Endothelial cell of umbilical vein (primary cell): ENCODE measurements around the gene CELSR2. TPM values are rescaled to one million over a fixed set of nuclear protein-coding genes. Genes with fewer than 3 reads are reported as not detected.

Source experiments
- BruUV-seq: library from RNA; stranded (reverse); fragments of 400-500 nt; replicated peaks from 2 replicates; lab custom pipeline; 2021; lab: Mats Ljungman, UMichigan
- CTCF ChIA-PET: fragments of 300-600, 350-600 bp; sonication (Branson Sonifier 250); formaldehyde crosslinking; loops from one replicate; lab custom pipeline; 2021; ENCODE audit warnings: antibody characterized with exemption, inconsistent platforms; lab: Charles Lee
- POLR2A ChIA-PET: fragments of 300-600, 350-600 bp; sonication (Branson Sonifier 250); formaldehyde crosslinking; loops from one replicate; lab custom pipeline; 2021; ENCODE audit warnings: antibody characterized with exemption, inconsistent platforms; lab: Charles Lee
- DNase-seq: peaks from one replicate; pipeline ENCODE4 v3.0.0-alpha.2; 2011; ENCODE audit warnings: low read depth, low spot score
- FAIRE-seq: peaks from 2 replicates; lab custom pipeline; 2011; peaks lifted over from hg19 to GRCh38; lab: Jason Lieb, UNC
- H2AFZ ChIP-seq: 2 replicates; pipeline ENCODE4 v1.6.0; 2012; ENCODE audit warnings: low read depth, low read length, control low read depth, inconsistent platforms
- H3K27ac ChIP-seq: 2 replicates; pipeline ENCODE4 v1.5.1; 2011; ENCODE audit warnings: low read depth, mild to moderate bottlenecking, control low read depth, low read length, moderate library complexity; ENCODE audit not compliant: insufficient read depth
- H3K27me3 ChIP-seq, 2 experiments: 2 replicates each; pipeline versions ENCODE4 v1.6.0 to v1.6.1; 2011; ENCODE audit warnings: low read length in 2 of 2, mixed read lengths in 1 of 2; ENCODE audit not compliant: control insufficient read depth in 2 of 2, insufficient read depth in 2 of 2
- H3K36me3 ChIP-seq, 2 experiments: 2 replicates in 1 of 2; 3 replicates in 1 of 2; pipeline ENCODE4 v1.5.1; 2011; ENCODE audit warnings: low read length in 2 of 2, mild to moderate bottlenecking in 1 of 2, moderate library complexity in 1 of 2; ENCODE audit not compliant: control insufficient read depth in 2 of 2, insufficient read depth in 2 of 2; ENCODE audit errors: extremely low read depth in 1 of 2
- H3K4me1 ChIP-seq: 3 replicates; pipeline ENCODE4 v1.5.1; 2011; ENCODE audit warnings: mild to moderate bottlenecking, low read length; ENCODE audit not compliant: control insufficient read depth, insufficient read depth; ENCODE audit errors: extremely low read depth
- H3K4me2 ChIP-seq: 2 replicates; pipeline ENCODE4 v1.6.1; 2011; ENCODE audit warnings: low read length, control low read depth, mixed read lengths; ENCODE audit not compliant: insufficient read depth
- H3K4me3 ChIP-seq, 3 experiments: fragments of 200-600 bp in 1 of 3; sonication (generic), shearing (Covaris generic) in 1 of 3; replicated peaks in 1 of 3; 2 replicates each; pipeline ENCODE4 v1.5.1; 2011 to 2016; ENCODE audit warnings: control low read depth in 3 of 3, low read length in 3 of 3, mild to moderate bottlenecking in 2 of 3, inconsistent platforms in 1 of 3, low read depth in 1 of 3, moderate library complexity in 1 of 3; ENCODE audit not compliant: insufficient read depth in 1 of 3
- H3K79me2 ChIP-seq: 2 replicates; pipeline ENCODE4 v1.6.0; 2012; ENCODE audit warnings: low read length, inconsistent platforms; ENCODE audit not compliant: control insufficient read depth, insufficient read depth
- H3K9ac ChIP-seq: replicated peaks from 2 replicates; pipeline ENCODE3; 2011; ENCODE audit warnings: low read length, control low read depth; ENCODE audit not compliant: insufficient read depth; ENCODE audit errors: extremely low read depth
- H3K9me1 ChIP-seq: replicated peaks from 3 replicates; pipeline ENCODE4 v1.6.0; 2011; ENCODE audit warnings: mild to moderate bottlenecking, low read length; ENCODE audit not compliant: control insufficient read depth, insufficient read depth; ENCODE audit errors: extremely low read depth
- H3K9me3 ChIP-seq: replicated peaks from 2 replicates; pipeline ENCODE4 v1.5.1; 2012; ENCODE audit warnings: low read length, inconsistent platforms; ENCODE audit not compliant: control insufficient read depth, insufficient read depth
- H4K20me1 ChIP-seq: replicated peaks from 2 replicates; pipeline ENCODE3; 2011; ENCODE audit warnings: mild to moderate bottlenecking, low read length; ENCODE audit not compliant: control insufficient read depth, insufficient read depth; ENCODE audit errors: extremely low read depth
- CTCF ChIP-seq, 2 donors: IDR thresholded peaks; 1 replicate in 1 of 2; 2 replicates in 1 of 2; pipeline ENCODE4 v1.5.1; 2011; ENCODE audit warnings: low read length in 2 of 2, mild to moderate bottlenecking in 2 of 2, moderate library complexity in 2 of 2, control low read depth in 1 of 2, inconsistent platforms in 1 of 2, low read depth in 1 of 2; ENCODE audit not compliant: insufficient read depth in 1 of 2; ENCODE audit errors: extremely low read depth in 1 of 2
- EZH2 ChIP-seq: IDR thresholded peaks from 2 replicates; pipeline ENCODE4 v1.6.1; 2012; ENCODE audit warnings: borderline replicate concordance, low read depth, mild to moderate bottlenecking, moderate library complexity, low read length, inconsistent platforms; ENCODE audit not compliant: severe bottlenecking
- FOS ChIP-seq: IDR thresholded peaks from 2 replicates; pipeline ENCODE4 v1.6.1; 2011; ENCODE audit warnings: mild to moderate bottlenecking, low read length, moderate library complexity, borderline replicate concordance; ENCODE audit not compliant: insufficient read depth
- GATA2 ChIP-seq: IDR thresholded peaks from 2 replicates; pipeline ENCODE4 v1.7.0; 2011; ENCODE audit warnings: low read depth, mild to moderate bottlenecking, moderate library complexity, mixed read lengths, low read length; ENCODE audit not compliant: insufficient read length, insufficient read depth
- JUN ChIP-seq: IDR thresholded peaks from 2 replicates; pipeline ENCODE4 v1.6.1; 2011; ENCODE audit warnings: borderline replicate concordance, low read depth; ENCODE audit not compliant: insufficient read length, insufficient read depth
- MAX ChIP-seq: IDR thresholded peaks from 2 replicates; pipeline ENCODE4 v1.6.1; 2011; ENCODE audit not compliant: insufficient read depth, insufficient read length
- MYC ChIP-seq: IDR thresholded peaks from one replicate; pipeline ENCODE4 v1.6.1; 2011; ENCODE audit warnings: mild to moderate bottlenecking, low read depth, low read length
- POLR2A ChIP-seq: IDR thresholded peaks from 2 replicates; pipeline ENCODE4 v1.6.1; 2012; ENCODE audit warnings: low read depth, mild to moderate bottlenecking, control low read depth, low read length
- POLR2AphosphoS5 ChIP-seq: IDR thresholded peaks from 2 replicates; pipeline ENCODE4 v1.6.1; 2012; ENCODE audit warnings: low read depth, mild to moderate bottlenecking, control low read depth, low read length, moderate library complexity; ENCODE audit not compliant: insufficient read depth
- dilution Hi-C: fragments of 300-500 bp; cut with MboI; formaldehyde crosslinking; loops from one replicate; pipeline ENCODE4 v1.15.0; 2019; ENCODE audit warnings: low sequenced_read_pairs; ENCODE audit not compliant: extremely low pct_ligation_motif_present
- intact Hi-C: fragments of 100-400 bp; cut with micrococcal nuclease; formaldehyde crosslinking; loops from one replicate; pipeline ENCODE4 v1.10.0; 2022
- polyA plus RNA-seq, 4 experiments: library from polyadenylated mRNA; depleted of rRNA in 3 of 4; stranded (reverse) in 3 of 4; unstranded in 1 of 4; fragments of >200 nt; gene quantifications; 2 replicates each; pipeline versions ENCODE4 v1.2.1 to v1.2.3, GENCODE V29; 2011 to 2012; ENCODE audit warnings: missing spikeins in 1 of 4
- total RNA-seq: library from RNA; stranded (reverse); gene quantifications from 2 replicates; pipeline ENCODE4 v1.2.3, GENCODE V29; 2021

The CELSR2 gene
- total and polyA plus RNA-seq, 2 donors (not counting 3 experiments of a cell fraction or from before 2014, with no cell fraction given), result 0.90 to 1.4 TPM

GRCh38 chr1:109268431-109269211 lies 19.3 kb downstream of the CELSR2 start:
- no peaks in the 10 kb centered on the region for H3K79me2 ChIP-seq
- no peak overlapping the region for H3K4me3 ChIP-seq
- H2AFZ ChIP-seq, result no peak overlapping the region
- intact Hi-C loops (no loop called here), dilution Hi-C loops (no loop called here)
- H3K9ac ChIP-seq, result no peak overlapping the region
- no peaks in the 10 kb centered on the region for H4K20me1 ChIP-seq
- H3K4me2 ChIP-seq, result no peak overlapping the region
- H3K4me1 ChIP-seq, result no peaks in the 10 kb centered on the region
- no peaks in the 10 kb centered on the region for H3K9me1 ChIP-seq
- CTCF ChIA-PET, result interaction anchor here (0.8 to 0.9 kb wide), 2 partner anchors 9 to 264 kb away, joined by 3 to 4 read pairs; no protein-coding TSS in a partner anchor
- H3K27ac ChIP-seq, result no peak overlapping the region
- POLR2A ChIA-PET, result no interaction called here
- H3K9me3 ChIP-seq, result no peaks in the 10 kb centered on the region
- no peak for FAIRE-seq
- no peak for DNase-seq
- no TSS peak for BruUV-seq
- no peaks in the 10 kb centered on the region for H3K36me3 ChIP-seq
- TF ChIP-seq FOS (no peak), JUN (no peak), EZH2 (no peak), MYC (no peak), MAX (no peak), GATA2 (no peak), POLR2A (no peak), CTCF (IDR thresholded peaks at IDR 0.05; ENCODE audit: extremely low read depth in 1 of 2, insufficient read depth in 1 of 2, low read depth in 1 of 2, low read length in 2 of 2) (no peak), POLR2AphosphoS5 (no peak)
- H3K27me3 ChIP-seq, result no peaks in the 10 kb centered on the region
